Thoracic aorta (tissue), 2 donors: Measurements from ENCODE around the gene CDC42SE2. TPM values are rescaled to one million over a fixed set of nuclear protein-coding genes. Genes with fewer than 3 reads are reported as not detected.

Experiments
- ATAC-seq: fragments of 150-250 bp; one replicate; pipeline ENCODE4 v1.8.0; 2017; ENCODE audit warnings: low read depth; ENCODE audit not compliant: insufficient number of reproducible peaks, low FRiP score
- DNase-seq: peaks from one replicate; pipeline ENCODE4 v3.0.0-alpha.2; 2020; ENCODE audit warnings: low spot score
- H3K27ac ChIP-seq, 2 donors: fragments of 200-600 bp; sonication (generic); 1 replicate in 1 of 2; 2 replicates in 1 of 2; pipeline ENCODE4 v1.5.1; 2016; ENCODE audit warnings: mild to moderate bottlenecking in 2 of 2, moderate library complexity in 2 of 2
- H3K27me3 ChIP-seq: fragments of 200-600 bp; sonication (generic); replicated peaks from 2 replicates; pipeline ENCODE4 v1.6.0; 2016; ENCODE audit warnings: mild to moderate bottlenecking; ENCODE audit not compliant: insufficient read depth
- H3K36me3 ChIP-seq: fragments of 200-600 bp; sonication (generic); one replicate; pipeline ENCODE4 v1.5.1; 2016
- H3K4me1 ChIP-seq, 2 donors: fragments of 200-600 bp; sonication (generic); 1 replicate in 1 of 2; 2 replicates in 1 of 2; pipeline versions ENCODE4 v1.5.1 to v1.6.0; 2016; ENCODE audit warnings: low read depth in 2 of 2, mild to moderate bottlenecking in 1 of 2; ENCODE audit not compliant: control insufficient read depth in 1 of 2
- H3K4me3 ChIP-seq: fragments of 200-600 bp; sonication (generic); 2 replicates; pipeline ENCODE4 v1.5.1; 2016; ENCODE audit warnings: mild to moderate bottlenecking
- H3K9me3 ChIP-seq: fragments of 200-600 bp; sonication (generic); 2 replicates; pipeline ENCODE4 v1.5.1; 2016
- CTCF ChIP-seq: fragments of 200-600 bp; sonication (generic); IDR thresholded peaks from one replicate; pipeline ENCODE4 v1.5.1; 2019; ENCODE audit warnings: antibody characterized with exemption
- total RNA-seq, 2 donors: library from RNA; depleted of rRNA; stranded (reverse); fragments of >200 nt; gene quantifications; one replicate each; pipeline versions ENCODE4 v1.1.0 to v1.2.3, GENCODE V29; 2016

The CDC42SE2 gene
- total RNA-seq = 10 to 100 TPM; 20.3 to 38.0 TPM

GRCh38 chr5:131263648-131264450, at the start of gene CDC42SE2:
TSS of gene CDC42SE2 (plus strand) at chr5:131264053. CDS start at chr5:131359494, 95,441 bp downstream.
- no peak for TF ChIP-seq CTCF
- H3K27ac ChIP-seq = peak within 1 kb of the TSS; percentile 57 to 82
- DNase-seq (no peak), ATAC-seq (peak; percentile 91)
- peak within 1 kb of the TSS; percentile 99 for H3K4me3 ChIP-seq
- no peaks in the 10 kb centered on the region for H3K9me3 ChIP-seq
- no peaks in the 10 kb centered on the region for H3K27me3 ChIP-seq
- H3K4me1 ChIP-seq = peaks cover 9 to 24% of the 10 kb centered on the region in 2 donors
- no peaks in the 10 kb centered on the region for H3K36me3 ChIP-seq

- H3K36me3 ChIP-seq = no peaks in the 10 kb centered on the region
- H3K27ac ChIP-seq = no peak overlapping the region
- H3K9me3 ChIP-seq = no peaks in the 10 kb centered on the region
- DNase-seq (no peak), ATAC-seq (no peak)
- H3K4me3 ChIP-seq = no peak overlapping the region
- no peak for TF ChIP-seq CTCF
- peaks cover 0 to 7% of the 10 kb centered on the region in 2 donors for H3K4me1 ChIP-seq
- no peaks in the 10 kb centered on the region for H3K27me3 ChIP-seq
Measured at GRCh38 chr5:131214609-131215227, 49.1 kb upstream of the CDC42SE2 start.

- ATAC-seq = no peak
Measured at GRCh38 chr5:131217791-131218190, 46.1 kb upstream of the CDC42SE2 start.

GRCh38 chr5:131218392-131218791, 45.5 kb upstream of the CDC42SE2 start:
- peaks cover 0 to 7% of the 10 kb centered on the region in 2 donors for H3K4me1 ChIP-seq
- H3K9me3 ChIP-seq = no peaks in the 10 kb centered on the region
- no peak for ATAC-seq
- no peaks in the 10 kb centered on the region for H3K27me3 ChIP-seq
- DNase-seq = no peak
- no peak for TF ChIP-seq CTCF
- H3K4me3 ChIP-seq = no peak overlapping the region
- no peaks in the 10 kb centered on the region for H3K36me3 ChIP-seq
- H3K27ac ChIP-seq = no peak overlapping the region

More at GRCh38 chr5:131217791-131218190, 46.1 kb upstream of the CDC42SE2 start:
- Histone ChIP-seq H3K27me3 (no peaks in the 10 kb centered on the region), H3K27ac (no peak overlapping the region), H3K4me3 (no peak overlapping the region), H3K36me3 (no peaks in the 10 kb centered on the region), H3K9me3 (no peaks in the 10 kb centered on the region), H3K4me1 (peaks cover 0 to 7% of the 10 kb centered on the region in 2 donors)
- no peak for TF ChIP-seq CTCF
- no peak for DNase-seq

- DNase-seq = no peak
- Histone ChIP-seq H3K27ac (no peak overlapping the region), H3K4me1 (no peaks in the 10 kb centered on the region), H3K4me3 (no peak overlapping the region), H3K27me3 (no peaks in the 10 kb centered on the region), H3K36me3 (no peaks in the 10 kb centered on the region), H3K9me3 (no peaks in the 10 kb centered on the region)
- no peak for TF ChIP-seq CTCF
- ATAC-seq = no peak
Measured at GRCh38 chr5:131220566-131220965, 43.3 kb upstream of the CDC42SE2 start.
